H1 (cell line): Measurements from ENCODE around the gene LRP1.

Experiments
- ATF2 ChIP-seq: IDR thresholded peaks from 2 replicates; pipeline ENCODE4 v1.6.1; 2012; ENCODE audit warnings: low read length, inconsistent platforms
- CREB1 ChIP-seq: IDR thresholded peaks from 2 replicates; pipeline ENCODE4 v1.6.1; 2012; ENCODE audit warnings: inconsistent platforms
- CTCF ChIP-seq, 3 experiments: IDR thresholded peaks; 1 replicate in 2 of 3; 2 replicates in 1 of 3; pipeline versions ENCODE4 v1.5.1 to v1.6.1; 2011; ENCODE audit warnings: low read length in 3 of 3, mild to moderate bottlenecking in 3 of 3, inconsistent platforms in 2 of 3, low read depth in 1 of 3, moderate library complexity in 1 of 3; ENCODE audit not compliant: insufficient read depth in 1 of 3; ENCODE audit errors: control extremely low read depth in 1 of 3
- E2F6 ChIP-seq: IDR thresholded peaks from 2 replicates; pipeline ENCODE4 v1.6.1; 2012; ENCODE audit warnings: inconsistent platforms
- EGR1 ChIP-seq: IDR thresholded peaks from 2 replicates; pipeline ENCODE4 v1.6.1; 2011; ENCODE audit warnings: low read depth, low read length, borderline replicate concordance
- EZH2 ChIP-seq: fragments of 200-600 bp; sonication (generic); IDR thresholded peaks from 2 replicates; pipeline ENCODE4 v1.7.1; 2012; ENCODE audit warnings: low read depth, mild to moderate bottlenecking, moderate library complexity, low read length, inconsistent platforms; ENCODE audit not compliant: severe bottlenecking
- POLR2A ChIP-seq, 2 experiments: IDR thresholded peaks; 1 replicate in 1 of 2; 2 replicates in 1 of 2; pipeline ENCODE4 v1.6.1; 2011; ENCODE audit warnings: low read depth in 2 of 2, low read length in 2 of 2, mild to moderate bottlenecking in 2 of 2; ENCODE audit errors: control extremely low read depth in 1 of 2
- SP1 ChIP-seq: IDR thresholded peaks from 2 replicates; pipeline ENCODE4 v1.6.1; 2011; ENCODE audit warnings: low read depth, low read length
- SP4 ChIP-seq: IDR thresholded peaks from 2 replicates; pipeline ENCODE4 v1.6.1; 2012; ENCODE audit warnings: low read length, inconsistent platforms
- SRF ChIP-seq: IDR thresholded peaks from 2 replicates; pipeline ENCODE4 v1.6.1; 2011; ENCODE audit warnings: mild to moderate bottlenecking, low read depth, low read length, moderate library complexity
- TBP ChIP-seq: IDR thresholded peaks from 2 replicates; pipeline ENCODE4 v1.6.1; 2011; ENCODE audit warnings: low read depth, low read length, improper control_type of control experiment
- ZNF274 ChIP-seq: IDR thresholded peaks from 2 replicates; pipeline ENCODE4 v1.7.0; 2012; ENCODE audit warnings: low read length, borderline replicate concordance; ENCODE audit errors: extremely low read depth
- TF ChIP-seq, protein P1 (sequence below): IDR thresholded peaks from 2 replicates; pipeline ENCODE4 v1.6.1; 2011; ENCODE audit warnings: low read length, improper control_type of control experiment

- TF ChIP-seq CTCF (IDR thresholded peaks at IDR 0.05; ENCODE audit: control extremely low read depth in 1 of 3, insufficient read depth in 1 of 3, low read depth in 1 of 3, low read length in 3 of 3) (no peak), SP1 (no peak), ZNF274 (no peak), ATF2 (no peak), E2F6 (no peak), EZH2 (no peak), SRF (no peak), EGR1 (no peak), TBP (no peak), SP4 (no peak), CREB1 (no peak), POLR2A (IDR thresholded peaks at IDR 0.05; ENCODE audit: control extremely low read depth in 1 of 2, low read depth in 2 of 2, low read length in 2 of 2) (no peak)
- TF ChIP-seq, protein P1, sequence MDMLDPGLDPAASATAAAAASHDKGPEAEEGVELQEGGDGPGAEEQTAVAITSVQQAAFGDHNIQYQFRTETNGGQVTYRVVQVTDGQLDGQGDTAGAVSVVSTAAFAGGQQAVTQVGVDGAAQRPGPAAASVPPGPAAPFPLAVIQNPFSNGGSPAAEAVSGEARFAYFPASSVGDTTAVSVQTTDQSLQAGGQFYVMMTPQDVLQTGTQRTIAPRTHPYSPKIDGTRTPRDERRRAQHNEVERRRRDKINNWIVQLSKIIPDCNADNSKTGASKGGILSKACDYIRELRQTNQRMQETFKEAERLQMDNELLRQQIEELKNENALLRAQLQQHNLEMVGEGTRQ = no peak
Observed at GRCh38 chr12:57212701-57213057, 84.4 kb downstream of the LRP1 start.
